SKM-1 treated with dmso at 0.1 percent for 144 hours (cell line): ENCODE data around the gene TRIM46.

Source experiments
- DNase-seq: peaks from one replicate; lab custom pipeline; 2025; ENCODE audit not compliant: unreplicated experiment; lab: John Stamatoyannopoulos, UW

TRIM46 gene

DNA sequence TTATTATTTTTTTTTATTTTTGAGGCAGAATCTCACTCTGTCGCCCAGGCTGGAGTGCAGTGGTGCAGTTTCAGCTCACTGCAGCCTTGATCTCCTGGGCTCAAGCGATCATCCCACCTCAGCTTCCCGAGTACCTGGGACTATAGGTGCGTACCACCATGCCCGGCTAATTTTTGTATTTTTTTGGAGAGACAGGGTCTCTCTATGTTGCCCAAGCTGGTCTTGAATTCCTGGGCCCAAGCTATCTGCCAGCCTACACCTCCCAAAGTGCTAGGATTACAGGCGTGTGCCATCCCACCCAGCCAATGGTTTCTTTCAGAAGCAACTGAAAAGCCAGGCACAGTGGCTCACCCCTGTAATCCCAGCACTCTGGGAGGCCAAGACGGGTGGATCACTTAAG lies 2.8 kb upstream of the TRIM46 start:
- DNase-seq: no peak

DNA sequence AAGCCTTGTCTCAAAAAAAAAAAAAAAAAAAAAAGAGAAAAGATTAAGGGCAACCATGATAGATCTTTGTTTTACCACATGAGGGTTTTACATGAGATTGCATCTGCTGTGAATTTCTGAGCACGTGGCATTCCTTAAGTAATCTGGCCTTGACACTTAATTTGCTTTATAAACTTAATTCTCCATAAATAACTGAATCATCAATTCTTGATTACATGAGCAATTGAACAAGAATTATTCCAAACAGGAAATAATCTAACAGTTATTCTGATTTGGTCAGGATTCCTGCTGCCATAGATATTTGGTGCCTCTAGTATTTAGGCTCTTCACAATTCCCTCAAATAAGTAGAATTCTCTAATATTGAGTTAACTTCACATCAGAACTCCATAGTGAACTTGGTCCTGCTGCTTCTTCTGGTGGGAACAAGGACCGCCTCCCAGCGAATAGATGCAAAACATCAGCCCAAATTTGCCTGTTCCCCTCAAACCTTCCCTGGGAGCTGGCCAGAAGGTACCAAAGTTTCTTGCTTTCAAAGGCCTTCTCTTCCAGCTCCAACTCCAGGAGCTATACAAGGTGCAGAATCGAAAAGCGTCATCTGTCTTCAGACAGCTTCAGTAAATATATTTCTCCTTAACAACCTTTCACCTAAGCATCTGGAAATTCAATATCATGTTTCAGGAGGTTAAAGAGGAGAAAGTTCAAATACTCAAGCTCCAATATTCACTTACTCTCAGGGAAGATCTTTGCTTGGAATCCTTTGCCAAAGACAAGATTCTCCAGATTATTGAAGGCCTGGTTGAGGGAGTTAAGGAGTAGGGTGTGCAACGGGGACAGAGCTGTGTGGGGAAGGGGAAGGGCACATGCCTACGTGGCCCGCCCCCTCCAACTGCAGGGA lies 1.6 kb upstream of the TRIM46 start:
- DNase-seq: no peak

DNA sequence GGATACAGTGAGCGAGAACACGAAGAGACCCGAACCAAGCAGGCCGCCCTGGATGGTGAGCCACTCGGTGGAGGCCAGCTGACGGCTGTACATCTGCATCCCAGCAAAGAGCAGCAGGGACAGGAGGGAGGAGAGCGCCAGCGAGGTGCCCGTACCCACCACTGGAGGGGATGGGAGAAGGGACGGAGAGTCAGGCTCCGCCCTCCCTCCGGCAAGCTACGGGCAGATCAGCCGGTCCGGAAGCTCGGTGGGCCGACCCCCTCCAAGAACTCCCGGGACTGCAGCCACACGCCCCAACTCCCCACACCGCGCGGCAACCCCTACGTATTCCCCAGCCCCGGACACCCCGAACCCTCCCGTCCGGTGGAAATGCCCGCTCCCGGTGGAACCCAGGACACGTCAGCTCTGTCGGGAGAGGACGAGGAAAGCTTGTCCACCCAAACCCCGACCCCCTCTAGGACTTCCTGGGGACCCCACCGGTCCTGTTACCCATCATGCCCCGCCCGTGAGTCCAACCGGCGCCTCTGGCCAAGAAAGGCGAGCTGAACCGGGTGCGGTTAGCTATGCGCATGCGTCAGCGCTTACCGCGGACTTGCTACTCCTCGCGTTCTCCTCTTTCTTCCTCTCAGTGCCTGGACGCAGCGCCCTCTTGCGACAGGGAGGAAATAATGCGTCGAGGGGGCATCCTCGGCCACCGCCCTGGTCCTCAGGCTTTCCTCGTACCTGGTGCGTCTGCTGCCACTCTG lies 744 bp upstream of the TRIM46 start, which contains the start of gene KRTCAP2:
KRTCAP2 (minus strand) TSS at position 573 of the 746 bp plus-strand sequence; CDS start at position 493, 80 bp downstream.
- DNase-seq: peak; percentile 99

DNA sequence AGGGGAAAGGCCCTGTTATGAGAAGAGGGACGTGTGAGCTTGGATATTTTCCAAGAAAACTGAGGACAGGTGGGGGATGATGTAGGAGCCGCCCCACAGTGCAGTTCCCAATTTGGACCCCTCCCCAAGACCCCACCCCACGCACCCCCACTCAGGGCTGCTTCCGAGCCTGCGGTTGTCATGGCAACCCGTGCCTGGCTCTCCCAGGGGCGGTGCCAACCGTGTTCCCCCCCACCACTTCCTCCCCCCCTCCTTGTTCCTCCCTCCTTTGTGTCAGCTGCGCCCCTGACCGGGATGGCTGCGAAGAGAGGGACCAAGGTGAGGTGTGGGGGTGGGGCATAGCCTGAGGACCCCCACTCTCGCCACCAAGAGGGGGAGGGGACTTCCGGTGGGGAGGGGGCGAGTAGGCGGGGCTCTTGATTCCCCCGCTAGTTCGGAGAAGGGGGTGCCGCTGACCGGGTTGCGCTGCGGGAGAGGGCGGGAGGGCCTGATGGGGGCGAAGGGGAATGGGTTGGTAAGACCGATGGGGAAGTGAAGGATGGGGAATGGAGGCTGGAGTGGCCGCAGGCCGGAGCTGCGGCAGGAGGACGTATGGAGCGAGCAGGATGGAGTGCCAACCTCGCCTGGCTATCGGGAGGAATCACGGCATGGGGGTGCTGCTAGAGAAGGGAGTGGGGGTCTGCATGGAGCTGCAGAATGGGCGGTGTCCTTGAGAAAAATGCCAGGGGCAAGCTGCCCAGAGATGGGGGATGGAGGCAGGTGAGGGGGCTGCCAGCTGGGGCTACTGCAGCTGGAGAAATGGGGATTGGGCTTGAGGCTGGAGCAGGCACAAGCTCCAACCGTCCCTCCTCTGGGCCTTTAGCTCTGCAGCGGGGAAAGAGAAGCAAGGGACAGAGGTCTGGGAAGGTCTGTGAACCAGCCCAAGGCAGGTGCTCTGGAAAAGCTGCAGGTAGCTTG lies 953 bp downstream of the TRIM46 start:
- DNase-seq: no peak

DNA sequence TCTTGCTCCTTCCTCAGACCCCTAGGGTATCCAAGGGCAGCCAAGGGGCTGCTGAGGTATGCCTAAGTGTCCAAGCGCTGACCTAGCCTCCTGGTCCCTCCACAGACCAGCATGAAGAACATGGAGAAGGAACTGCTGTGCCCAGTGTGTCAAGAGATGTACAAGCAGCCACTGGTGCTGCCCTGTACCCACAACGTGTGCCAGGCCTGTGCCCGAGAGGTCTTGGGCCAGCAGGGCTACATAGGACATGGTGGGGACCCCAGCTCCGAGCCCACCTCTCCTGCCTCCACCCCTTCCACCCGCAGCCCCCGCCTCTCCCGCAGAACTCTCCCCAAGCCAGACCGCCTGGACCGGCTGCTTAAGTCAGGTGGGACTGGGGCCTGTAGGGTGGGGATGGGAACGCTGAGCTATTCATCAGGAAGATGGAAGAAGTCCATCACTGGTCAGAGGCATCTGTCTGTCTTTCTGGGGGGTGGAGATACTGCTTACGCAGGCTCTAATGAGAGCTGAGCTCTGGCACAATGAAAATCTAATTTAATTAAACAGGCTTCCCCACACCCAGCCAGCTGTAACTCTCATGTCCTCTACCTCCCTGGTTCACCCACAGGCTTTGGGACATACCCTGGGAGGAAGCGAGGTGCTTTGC lies 1.8 kb downstream of the TRIM46 start:
- no peak for DNase-seq

DNA sequence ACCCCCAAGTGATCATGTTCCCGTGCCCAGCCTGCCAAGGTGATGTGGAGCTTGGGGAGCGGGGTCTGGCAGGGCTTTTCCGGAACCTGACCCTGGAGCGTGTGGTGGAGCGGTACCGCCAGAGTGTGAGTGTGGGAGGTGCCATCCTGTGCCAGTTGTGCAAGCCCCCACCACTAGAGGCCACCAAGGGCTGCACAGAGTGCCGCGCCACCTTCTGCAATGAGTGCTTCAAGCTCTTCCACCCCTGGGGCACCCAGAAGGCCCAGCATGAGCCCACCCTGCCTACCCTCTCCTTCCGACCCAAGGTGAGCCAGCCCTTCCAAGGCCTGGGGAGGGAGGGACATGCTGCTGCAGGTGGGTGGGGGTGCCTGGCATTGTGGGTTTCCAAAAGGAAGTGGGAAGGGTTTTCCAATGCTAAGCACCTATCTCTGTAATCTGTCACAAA lies 2.3 kb downstream of the TRIM46 start:
- DNase-seq: no peak

DNA sequence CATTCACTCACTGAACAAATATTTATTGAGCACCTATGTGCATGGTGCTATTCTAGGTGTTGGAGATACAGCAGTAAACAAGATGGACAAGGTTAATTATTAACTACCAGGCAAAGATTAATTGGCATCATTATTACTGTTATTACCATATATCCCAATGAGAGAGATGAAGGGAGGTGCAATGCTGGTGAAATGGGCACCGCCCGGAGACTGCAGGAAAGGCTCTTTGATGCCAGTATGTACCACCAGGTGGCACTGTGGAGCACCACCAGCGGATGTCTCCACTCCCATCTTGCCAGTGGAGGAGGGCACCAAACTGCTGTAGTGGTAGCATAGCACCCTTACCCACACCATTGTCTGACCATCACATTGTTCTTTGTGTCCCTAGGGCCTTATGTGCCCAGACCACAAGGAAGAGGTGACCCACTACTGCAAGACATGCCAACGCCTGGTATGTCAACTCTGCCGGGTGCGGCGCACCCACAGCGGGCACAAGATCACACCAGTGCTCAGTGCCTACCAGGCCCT lies 3.0 kb downstream of the TRIM46 start:
- DNase-seq: peak; percentile 73

DNA sequence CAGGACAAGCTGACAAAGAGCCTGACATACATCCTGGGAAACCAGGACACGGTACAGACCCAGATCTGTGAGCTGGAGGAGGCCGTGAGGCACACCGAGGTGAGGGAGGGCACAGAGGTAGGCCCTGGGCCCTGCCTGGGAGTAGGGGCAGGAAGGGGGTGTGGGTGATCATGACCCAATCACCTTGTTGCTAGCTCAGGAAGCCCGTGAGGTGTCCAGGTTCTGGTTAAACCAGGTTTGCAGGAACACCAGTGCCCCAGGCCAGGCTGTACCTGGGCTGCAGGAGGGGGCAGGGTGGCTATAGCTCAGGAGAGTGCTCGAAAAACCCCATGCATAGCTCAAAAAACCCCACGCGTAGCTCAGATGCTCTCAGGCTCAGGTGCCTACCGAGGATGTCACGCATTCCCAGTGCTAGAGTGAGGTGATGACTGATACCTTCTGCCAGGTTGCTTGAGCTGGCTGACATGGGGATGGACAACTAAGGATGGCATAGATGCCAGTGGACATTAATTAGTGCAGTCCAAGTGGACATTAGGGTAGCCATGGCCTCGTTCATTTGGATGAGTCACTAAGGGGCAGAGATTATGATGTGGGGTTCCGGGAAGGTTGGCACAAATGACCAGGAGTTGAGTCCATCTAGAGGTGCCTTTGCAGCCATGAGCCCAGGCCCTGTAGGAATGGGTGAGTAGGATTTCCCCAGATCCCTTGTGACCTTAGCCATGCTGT lies 3.7 kb downstream of the TRIM46 start:
- DNase-seq: no peak

DNA sequence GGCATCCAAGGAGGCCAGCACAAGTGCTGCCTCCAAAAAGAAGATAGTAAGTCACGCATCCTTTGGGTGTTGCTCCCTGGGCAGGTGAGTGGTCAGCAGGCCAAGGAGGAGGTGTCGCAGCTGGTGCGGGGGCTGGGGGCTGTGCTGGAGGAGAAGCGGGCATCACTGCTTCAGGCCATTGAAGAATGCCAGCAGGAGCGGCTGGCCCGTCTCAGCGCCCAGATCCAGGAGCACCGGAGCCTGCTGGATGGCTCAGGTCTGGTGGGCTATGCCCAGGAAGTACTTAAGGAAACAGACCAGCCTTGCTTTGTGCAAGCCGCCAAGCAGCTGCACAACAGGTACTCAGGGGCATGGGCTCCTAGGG lies 4.3 kb downstream of the TRIM46 start:
- DNase-seq: no peak

DNA sequence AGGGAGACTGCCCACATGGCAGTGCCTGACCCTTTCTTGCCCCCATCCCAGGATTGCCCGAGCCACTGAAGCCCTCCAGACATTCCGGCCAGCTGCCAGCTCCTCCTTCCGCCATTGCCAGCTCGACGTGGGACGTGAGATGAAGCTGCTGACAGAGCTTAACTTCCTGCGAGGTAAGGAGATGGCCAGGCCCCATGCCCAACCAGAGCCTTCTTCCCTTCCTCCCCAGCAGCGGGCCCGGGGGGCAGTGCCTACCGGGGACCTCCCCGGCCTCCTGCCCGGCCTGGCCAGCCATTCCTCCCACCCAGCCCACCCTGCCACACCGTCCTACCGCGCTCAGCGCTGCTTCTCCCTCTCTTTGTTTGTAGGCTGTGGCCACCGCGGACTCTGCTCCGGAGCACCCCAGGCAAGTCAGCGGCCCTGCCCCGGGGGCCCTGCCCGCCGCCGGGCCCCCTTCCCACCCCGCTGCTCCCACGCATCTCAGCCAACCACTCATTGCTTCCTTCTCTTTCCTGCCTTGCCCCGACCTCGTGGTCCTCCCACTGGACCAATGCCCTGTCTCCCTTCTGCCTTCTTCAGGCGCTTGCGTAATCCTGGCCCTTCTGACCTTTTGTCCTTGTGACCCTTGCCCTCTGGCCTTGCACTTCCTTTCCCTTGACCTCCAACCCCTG lies 4.9 kb downstream of the TRIM46 start:
- peak; percentile 90 for DNase-seq

DNA sequence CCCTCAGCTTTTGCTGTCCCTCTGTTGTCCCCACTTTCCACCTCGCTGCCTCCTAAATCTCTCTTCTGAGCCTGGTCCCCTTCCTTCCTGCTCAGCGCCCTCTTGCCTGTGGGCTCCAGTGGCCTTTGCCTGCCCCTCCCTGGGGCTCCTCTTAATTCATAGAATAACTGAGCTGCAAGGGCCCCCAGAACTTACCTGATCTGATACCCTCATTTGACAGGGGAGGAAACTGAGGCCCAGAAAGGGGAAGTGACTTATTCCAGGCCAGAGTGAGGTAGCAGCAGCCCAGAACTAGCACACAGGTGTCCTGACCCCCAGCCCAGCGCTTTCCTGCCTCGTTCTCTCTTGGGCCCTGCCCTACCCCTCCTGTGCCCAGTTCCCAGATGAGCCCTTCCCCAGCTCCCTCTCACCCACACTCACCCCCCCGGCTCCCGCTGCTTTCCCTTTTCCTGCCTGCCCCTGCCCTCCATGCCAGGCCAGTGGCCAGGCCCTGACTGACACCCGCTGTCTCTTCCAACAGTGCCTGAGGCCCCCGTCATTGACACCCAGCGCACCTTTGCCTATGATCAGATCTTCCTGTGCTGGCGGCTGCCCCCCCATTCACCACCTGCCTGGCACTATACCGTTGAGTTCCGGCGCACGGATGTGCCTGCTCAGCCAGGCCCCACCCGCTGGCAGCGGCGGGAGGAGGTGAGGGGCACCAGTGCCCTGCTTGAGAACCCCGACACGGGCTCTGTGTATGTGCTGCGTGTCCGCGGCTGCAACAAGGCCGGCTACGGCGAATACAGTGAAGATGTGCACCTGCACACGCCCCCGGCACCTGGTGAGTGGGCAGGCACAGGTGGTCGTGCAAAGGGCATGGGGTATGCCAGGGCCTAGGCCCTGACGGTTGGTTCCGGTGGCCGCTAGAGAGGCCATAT lies 5.7 kb downstream of the TRIM46 start:
- DNase-seq: no peak

DNA sequence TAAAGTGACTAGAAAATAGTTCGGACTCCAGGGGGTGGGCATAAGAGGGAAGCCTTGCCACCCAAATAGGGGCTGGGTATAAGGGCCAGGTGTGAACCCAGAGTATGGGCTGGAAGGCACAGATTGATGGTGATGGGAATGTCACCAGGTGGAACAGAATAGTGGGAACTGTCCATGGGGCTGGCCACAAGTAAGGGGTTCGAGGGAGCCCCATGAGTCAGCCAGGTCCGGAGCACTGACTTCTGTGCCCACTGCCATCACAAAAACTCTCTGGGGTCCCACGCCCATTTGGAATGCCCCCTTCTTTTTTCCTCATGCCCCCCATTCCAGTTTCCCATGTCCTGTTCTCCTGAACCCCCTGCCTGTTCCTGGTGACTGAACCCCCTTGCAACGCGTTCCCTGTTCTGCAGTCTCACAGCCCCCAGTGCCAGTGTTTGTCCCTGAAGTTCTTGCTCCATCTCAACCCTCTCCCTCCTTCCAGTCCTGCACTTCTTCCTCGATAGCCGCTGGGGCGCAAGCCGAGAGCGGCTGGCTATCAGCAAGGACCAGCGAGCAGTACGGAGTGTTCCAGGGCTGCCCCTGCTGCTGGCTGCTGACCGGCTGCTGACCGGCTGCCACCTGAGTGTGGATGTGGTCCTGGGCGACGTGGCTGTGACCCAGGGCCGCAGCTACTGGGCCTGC lies 7.9 kb downstream of the TRIM46 start:
- no peak for DNase-seq

DNA sequence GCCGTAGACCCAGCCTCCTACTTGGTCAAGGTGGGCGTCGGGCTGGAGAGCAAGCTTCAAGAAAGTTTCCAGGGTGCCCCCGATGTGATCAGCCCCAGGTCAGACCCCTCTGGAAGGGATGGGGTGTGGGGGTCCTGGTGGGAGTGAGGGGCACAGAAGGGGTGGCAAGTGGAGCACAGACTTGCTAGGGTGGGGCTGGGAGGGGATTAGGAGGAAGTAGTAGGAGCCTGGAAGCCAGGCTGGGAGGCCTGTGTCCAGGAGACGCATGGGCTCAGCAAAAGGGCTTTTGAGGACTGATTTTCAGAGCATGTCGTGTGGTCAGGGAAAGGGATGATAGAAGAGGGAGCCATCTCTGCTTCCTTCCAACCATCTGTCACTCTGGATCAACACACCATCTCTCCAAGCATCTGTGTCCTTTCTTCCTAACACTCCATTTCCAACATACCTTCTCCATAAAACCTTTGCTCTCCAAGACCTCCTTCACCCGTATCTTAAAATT lies 8.5 kb downstream of the TRIM46 start:
- DNase-seq: no peak

DNA sequence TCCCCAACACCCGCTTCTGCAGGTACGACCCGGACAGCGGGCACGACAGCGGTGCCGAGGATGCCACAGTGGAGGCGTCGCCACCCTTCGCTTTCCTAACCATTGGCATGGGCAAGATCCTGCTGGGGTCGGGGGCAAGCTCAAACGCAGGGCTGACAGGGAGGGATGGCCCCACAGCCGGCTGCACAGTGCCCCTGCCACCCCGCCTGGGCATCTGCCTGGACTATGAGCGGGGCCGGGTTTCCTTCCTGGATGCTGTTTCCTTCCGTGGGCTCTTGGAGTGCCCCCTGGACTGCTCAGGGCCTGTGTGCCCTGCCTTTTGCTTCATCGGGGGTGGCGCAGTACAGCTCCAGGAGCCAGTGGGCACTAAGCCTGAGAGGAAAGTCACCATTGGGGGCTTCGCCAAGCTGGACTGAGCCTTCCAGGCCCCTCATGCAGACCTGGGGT lies 10.1 kb downstream of the TRIM46 start:
- DNase-seq: no peak

DNA sequence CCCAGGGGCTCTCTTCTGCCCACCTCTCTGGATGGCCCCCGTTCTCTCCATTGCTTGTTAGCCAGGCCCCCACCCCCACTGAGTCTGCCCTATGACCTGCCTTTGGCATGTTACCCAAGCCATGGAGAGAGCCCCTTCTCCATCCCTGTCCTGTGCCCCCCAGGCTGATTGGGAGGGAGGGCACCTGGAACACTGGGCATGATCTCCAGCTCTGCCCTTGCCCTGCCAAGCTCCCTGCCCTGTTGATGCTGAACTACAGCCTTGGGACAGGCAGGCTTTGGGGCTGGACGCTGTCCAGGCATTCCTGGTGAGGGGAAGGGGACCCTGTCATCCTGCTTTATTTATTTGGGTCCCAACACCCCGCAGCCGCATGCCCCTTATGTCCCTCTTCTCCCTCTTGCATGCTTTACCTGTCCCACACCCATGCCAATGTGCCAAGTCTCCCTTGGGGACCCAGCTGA lies 10.7 kb downstream of the TRIM46 start:
- DNase-seq: no peak

DNA sequence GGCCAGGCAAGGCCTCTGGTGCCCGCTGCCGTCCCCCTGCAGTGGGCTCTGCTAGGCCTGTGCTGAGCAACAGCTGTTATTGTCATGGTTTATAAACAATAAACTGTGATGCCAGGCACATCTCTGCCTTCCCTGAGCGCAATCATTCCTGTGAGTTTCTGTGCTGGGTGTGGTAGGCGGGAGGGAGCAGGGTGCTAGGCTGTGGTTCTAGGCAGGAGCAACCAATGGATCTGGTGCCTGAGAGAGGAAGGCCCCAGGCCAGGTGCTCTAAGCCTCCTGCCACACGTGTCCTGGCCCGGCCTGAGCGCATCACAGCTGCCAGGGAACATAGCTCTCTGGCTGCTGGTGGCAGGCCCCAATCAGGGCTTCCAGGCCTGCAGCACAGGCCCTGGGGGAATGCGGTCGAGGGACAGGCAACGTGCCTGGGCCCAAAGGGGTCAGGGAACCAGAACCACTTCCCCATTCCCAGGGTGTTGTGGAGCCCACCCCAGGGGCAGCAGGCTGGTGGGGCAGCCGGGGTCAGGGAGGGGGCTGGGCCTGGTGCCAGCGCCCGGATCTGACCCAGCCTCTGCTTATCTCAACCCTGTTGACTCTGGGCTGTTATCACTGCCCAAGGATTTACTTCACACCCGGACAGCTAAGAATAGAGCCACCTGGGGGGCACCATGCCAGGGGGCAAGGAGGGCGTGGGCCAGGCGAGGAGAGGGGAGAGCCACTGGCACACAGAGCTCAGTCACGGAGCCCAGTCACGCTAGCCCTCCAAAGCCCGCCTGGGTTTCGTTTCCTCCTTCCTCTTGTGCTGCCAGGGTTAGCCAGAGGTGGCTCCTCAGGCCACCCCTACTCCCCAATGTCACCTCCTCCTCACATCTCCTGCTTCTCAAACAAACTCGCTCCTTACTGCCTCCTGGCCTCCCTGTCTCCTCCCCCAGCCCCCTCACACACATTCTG lies 11.5 kb downstream of the TRIM46 start:
- peak; percentile 87 for DNase-seq
